ENCODE data around the gene PRPF40A. TPM values are rescaled to one million over a fixed set of nuclear protein-coding genes. Genes with fewer than 3 reads are reported as not detected.
A peak's percentile ranks its signal among the peaks of the same experiment; 100 is the strongest.

Gene PRPF40A
- total and polyA plus RNA-seq, 9 of the 15 experiments (the other 6 are each of a cell fraction or from before 2014, with no cell fraction given), result 168 to 304 (median 264) TPM

- TF ChIP-seq ZBTB40 (IDR thresholded peaks at IDR 0.05) (no peak; the same call in 1 of the 2 replicates), ZBTB40 (CRISPR knock-in tag; IDR thresholded peaks at IDR 0.05) (no peak), ZNF551 (CRISPR knock-in tag; IDR thresholded peaks at IDR 0.05) (no peak), ZNF431 (CRISPR knock-in tag; IDR thresholded peaks at IDR 0.05) (no peak), GABPB2 (CRISPR knock-in tag; conservative IDR thresholded peaks at IDR 0.05) (no peak), TAF9B (IDR thresholded peaks at IDR 0.05; ENCODE audit: partially characterized antibody) (peak; percentile 68), MLX (CRISPR knock-in tag; conservative IDR thresholded peaks at IDR 0.05) (0 out of 4 replicates have a peak, but pooled peaks of 1 of the 2 experiments have one; percentile 46), ETV6 (IDR thresholded peaks at IDR 0.05; ENCODE audit: borderline replicate concordance in 1 of 2, low read depth in 2 of 2, low read length in 1 of 2) (no peak), ETV6 (CRISPR knock-in tag; IDR thresholded peaks at IDR 0.05; ENCODE audit: borderline replicate concordance) (peak; percentile 15; the same call in 1 of the 2 replicates), USF2 (CRISPR knock-in tag; IDR thresholded peaks at IDR 0.05) (no peak), PHTF2 (CRISPR knock-in tag; IDR thresholded peaks at IDR 0.05) (no peak), DIDO1 (tag; IDR thresholded peaks at IDR 0.05; ENCODE audit: low read depth) (peak; percentile 94), POLR2AphosphoS2 (IDR thresholded peaks at IDR 0.05; ENCODE audit: low read length) (no peak; the same call in 1 of the 2 replicates), RFX5 (IDR thresholded peaks at IDR 0.05; ENCODE audit: low read depth, low read length) (no peak)
- TF ChIP-seq, protein P1, sequence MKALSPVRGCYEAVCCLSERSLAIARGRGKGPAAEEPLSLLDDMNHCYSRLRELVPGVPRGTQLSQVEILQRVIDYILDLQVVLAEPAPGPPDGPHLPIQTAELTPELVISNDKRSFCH (CRISPR knock-in tag; IDR thresholded peaks at IDR 0.05), result no peak
- TF ChIP-seq, protein P1 (tag; IDR thresholded peaks at IDR 0.05), result peak; percentile 67
These were observed at the start of gene PRPF40A (continued) for GRCh38 chr2:152717228-152718075.
